Measurements from ENCODE around the gene PPARA.
"Not testable (repeated sequence)": the region's sequence is repeated elsewhere in the genome, so short reads cannot be mapped to it uniquely, and the experiment has no call there.

Gene PPARA

GRCh38 chr22:46180370-46181137 lies 30.2 kb downstream of the PPARA start:
- no peak for DNase-seq

GRCh38 chr22:46183733-46184132 lies 33.4 kb downstream of the PPARA start:
- DNase-seq: no peak
- intact Hi-C loops (cut with DNase I): no loop called here

More at GRCh38 chr22:46180370-46181137, 30.2 kb downstream of the PPARA start:
- intact Hi-C loops (cut with DNase I): no loop called here

- intact Hi-C loops (cut with DNase I): no loop called here
- DNase-seq: no peak
These were observed 35.0 kb downstream of the PPARA start for GRCh38 chr22:46185283-46185682.

GRCh38 chr22:46187862-46188261 lies 37.5 kb downstream of the PPARA start:
- DNase-seq: no peak
- intact Hi-C loops (cut with DNase I): no loop called here

GRCh38 chr22:46192210-46192993 lies 42.1 kb downstream of the PPARA start:
- intact Hi-C loops (cut with DNase I): no loop called here
- DNase-seq: no peak

- DNase-seq: no peak
- intact Hi-C loops (cut with DNase I): no loop called here
These were observed 43.6 kb downstream of the PPARA start for GRCh38 chr22:46193898-46194310.

GRCh38 chr22:46195487-46196165 lies 45.3 kb downstream of the PPARA start:
- intact Hi-C loops (cut with DNase I): no loop called here
- DNase-seq: no peak

- intact Hi-C loops (cut with DNase I): no loop called here
- DNase-seq: peak in 12 of 42 donors; percentile 6 to 49 (median 15)
These were observed 46.0 kb downstream of the PPARA start for GRCh38 chr22:46196278-46196677.

- DNase-seq: no peak
- intact Hi-C loops (cut with DNase I): no loop called here
These were observed 47.9 kb downstream of the PPARA start for GRCh38 chr22:46198274-46198673.

- intact Hi-C loops (cut with DNase I): not testable (repeated sequence)
These were observed 48.5 kb downstream of the PPARA start for GRCh38 chr22:46198806-46199205.

GRCh38 chr22:46201059-46201757 lies 50.9 kb downstream of the PPARA start:
- intact Hi-C loops (cut with DNase I): no loop called here
- no peak for DNase-seq

More at GRCh38 chr22:46198806-46199205, 48.5 kb downstream of the PPARA start:
- DNase-seq: not testable (repeated sequence)

GRCh38 chr22:46202897-46203600 lies 52.7 kb downstream of the PPARA start:
- no peak for DNase-seq
- intact Hi-C loops (cut with DNase I): no loop called here

- DNase-seq: no peak
- intact Hi-C loops (cut with DNase I): no loop called here
These were observed 53.3 kb downstream of the PPARA start for GRCh38 chr22:46203601-46203980.

GRCh38 chr22:46209262-46209661 lies 58.9 kb downstream of the PPARA start:
- no peak for DNase-seq
- intact Hi-C loops (cut with DNase I): no loop called here

- intact Hi-C loops (cut with DNase I): no loop called here
These were observed 61.9 kb downstream of the PPARA start for GRCh38 chr22:46212195-46212594.

GRCh38 chr22:46213052-46213451 lies 62.7 kb downstream of the PPARA start:
- intact Hi-C loops (cut with DNase I): no loop called here
- DNase-seq: no peak

More at GRCh38 chr22:46212195-46212594, 61.9 kb downstream of the PPARA start:
- DNase-seq: no peak

- DNase-seq: no peak
- intact Hi-C loops (cut with DNase I): no loop called here
These were observed 63.8 kb downstream of the PPARA start for GRCh38 chr22:46214149-46214548.

GRCh38 chr22:46214616-46215015 lies 64.3 kb downstream of the PPARA start:
- no peak for DNase-seq
- intact Hi-C loops (cut with DNase I): no loop called here

- peak in 1 of 42 donors; percentile 0 for DNase-seq
- intact Hi-C loops (cut with DNase I): no loop called here
These were observed 69.3 kb downstream of the PPARA start for GRCh38 chr22:46219636-46220035.

Measured in head of caudate nucleus (tissue), 42 donors.